ENCODE data around the gene MANEAL. TPM values are rescaled to one million over a fixed set of nuclear protein-coding genes. Genes with fewer than 3 reads are reported as not detected.

The MANEAL gene
- total and polyA plus RNA-seq, 4 donors = 0.96 to 6.2 (median 1.4) TPM

DNA sequence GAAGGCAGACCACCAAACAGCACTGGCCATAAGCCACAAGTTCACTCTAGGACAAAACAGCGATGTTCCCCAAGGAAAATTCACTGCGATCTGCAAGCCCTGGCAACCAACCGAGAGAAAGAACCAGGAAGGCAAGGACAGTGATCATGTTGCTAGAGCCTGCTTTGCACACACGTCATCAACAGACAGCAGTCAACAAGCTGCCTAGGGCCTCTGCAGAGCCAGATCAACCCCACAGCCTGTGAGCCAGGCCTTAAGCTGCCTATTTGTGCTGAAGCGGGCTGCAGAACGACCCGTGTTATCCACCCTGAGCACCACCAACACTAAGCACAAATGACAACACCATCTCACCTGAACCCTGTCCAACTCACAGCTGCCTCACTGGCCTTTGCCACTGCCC is 20.6 kb downstream of the MANEAL start (continued):
- TF ChIP-seq, protein P1, sequence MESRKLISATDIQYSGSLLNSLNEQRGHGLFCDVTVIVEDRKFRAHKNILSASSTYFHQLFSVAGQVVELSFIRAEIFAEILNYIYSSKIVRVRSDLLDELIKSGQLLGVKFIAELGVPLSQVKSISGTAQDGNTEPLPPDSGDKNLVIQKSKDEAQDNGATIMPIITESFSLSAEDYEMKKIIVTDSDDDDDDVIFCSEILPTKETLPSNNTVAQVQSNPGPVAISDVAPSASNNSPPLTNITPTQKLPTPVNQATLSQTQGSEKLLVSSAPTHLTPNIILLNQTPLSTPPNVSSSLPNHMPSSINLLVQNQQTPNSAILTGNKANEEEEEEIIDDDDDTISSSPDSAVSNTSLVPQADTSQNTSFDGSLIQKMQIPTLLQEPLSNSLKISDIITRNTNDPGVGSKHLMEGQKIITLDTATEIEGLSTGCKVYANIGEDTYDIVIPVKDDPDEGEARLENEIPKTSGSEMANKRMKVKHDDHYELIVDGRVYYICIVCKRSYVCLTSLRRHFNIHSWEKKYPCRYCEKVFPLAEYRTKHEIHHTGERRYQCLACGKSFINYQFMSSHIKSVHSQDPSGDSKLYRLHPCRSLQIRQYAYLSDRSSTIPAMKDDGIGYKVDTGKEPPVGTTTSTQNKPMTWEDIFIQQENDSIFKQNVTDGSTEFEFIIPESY (IDR thresholded peaks at IDR 0.05) = no peak
- TF ChIP-seq RAD21 (IDR thresholded peaks at IDR 0.05) = no peak
- TF ChIP-seq, protein P2, sequence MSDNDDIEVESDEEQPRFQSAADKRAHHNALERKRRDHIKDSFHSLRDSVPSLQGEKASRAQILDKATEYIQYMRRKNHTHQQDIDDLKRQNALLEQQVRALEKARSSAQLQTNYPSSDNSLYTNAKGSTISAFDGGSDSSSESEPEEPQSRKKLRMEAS (IDR thresholded peaks at IDR 0.05) = no peak
- no peak for TF ChIP-seq RXRA (IDR thresholded peaks at IDR 0.05)

DNA sequence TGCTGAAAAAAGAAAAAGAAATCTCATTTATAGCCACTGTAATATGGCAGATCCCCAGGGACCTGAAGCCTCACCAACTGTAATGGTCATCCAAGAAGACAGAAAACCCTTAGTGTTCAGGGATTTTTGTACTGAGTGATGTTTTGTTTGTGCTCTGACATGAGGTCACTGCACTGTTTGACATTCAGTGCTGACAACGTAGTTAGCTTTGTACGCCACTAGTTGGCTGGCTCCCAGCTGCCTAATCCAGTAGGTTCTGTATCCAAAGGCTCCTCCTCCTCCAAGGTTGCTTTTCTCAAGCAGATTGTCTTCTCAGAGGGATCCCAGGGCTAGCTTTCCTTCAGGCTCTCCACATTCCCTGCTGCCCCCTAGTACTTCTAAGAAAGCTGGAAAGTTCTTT is 23.8 kb downstream of the MANEAL start:
- Histone ChIP-seq H3K36me3 (ENCODE audit: control insufficient read depth in 4 of 4, insufficient read depth in 3 of 4, low read depth in 1 of 4, low read length in 3 of 4) (peaks cover 10 to 48% (median 27%) of the 10 kb centered on the region in 4 donors), H3K27me3 (ENCODE audit: control insufficient read depth in 4 of 4, insufficient read depth in 4 of 4, low read length in 3 of 4) (no peaks in the 10 kb centered on the region), H3K27ac (ENCODE audit: low read depth in 1 of 2, low read length in 2 of 2) (peak overlapping the region; percentile 33 to 44), H3K9ac (ENCODE audit: low read depth in 1 of 2, low read length in 2 of 2) (no peak overlapping the region), H3K4me3 (ENCODE audit: low read depth in 1 of 3, low read length in 3 of 3) (no peak overlapping the region), H3K4me1 (ENCODE audit: control insufficient read depth in 4 of 4, insufficient read depth in 4 of 4, low read length in 3 of 4) (peaks cover 0 to 9% (median 6%) of the 10 kb centered on the region in 4 donors), H3K9me3 (ENCODE audit: control insufficient read depth in 4 of 4, low read length in 3 of 4) (no peaks in the 10 kb centered on the region)
- peak in 1 of 2 donors; percentile 12 for TF ChIP-seq GABPA (IDR thresholded peaks at IDR 0.05 in 1 of 2, conservative IDR thresholded peaks at IDR 0.05 in 1 of 2)
- TF ChIP-seq JUND (IDR thresholded peaks at IDR 0.05) = peak in 1 of 2 donors; percentile 11
- no peak for TF ChIP-seq FOXA2 (IDR thresholded peaks at IDR 0.05)
- DNase-seq (ENCODE audit: low spot score) = no peak
- WGBS = 15% methylated on average over 2 of the region's 2 CpGs

DNA sequence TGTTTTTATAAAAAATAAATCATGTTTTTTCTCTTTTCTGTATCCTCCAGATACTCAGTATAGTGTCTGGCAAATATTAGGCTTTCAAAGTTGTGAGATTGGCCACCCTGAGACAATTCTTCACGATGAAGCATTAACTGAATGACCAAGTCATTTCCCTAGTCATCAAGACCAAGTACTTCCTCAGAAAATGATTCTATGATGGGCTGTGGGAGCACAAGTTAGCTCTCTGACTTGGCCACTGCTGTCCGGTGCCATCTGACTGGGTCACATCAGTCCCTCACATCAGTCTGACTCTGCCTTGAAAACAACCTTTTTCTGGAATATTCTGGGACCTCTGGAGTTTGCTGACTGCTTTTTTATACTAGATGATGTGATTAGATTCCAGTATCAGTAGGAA is 27.8 kb downstream of the MANEAL start:
- H3K4me1 ChIP-seq (ENCODE audit: control insufficient read depth in 4 of 4, insufficient read depth in 4 of 4, low read length in 3 of 4) = peaks cover 0 to 9% (median 6%) of the 10 kb centered on the region in 4 donors
- TF ChIP-seq, protein P2 (IDR thresholded peaks at IDR 0.05) = no peak
- TF ChIP-seq SP1 (IDR thresholded peaks at IDR 0.05) (no peak), HNF4G (IDR thresholded peaks at IDR 0.05) (no peak), HNF4A (conservative IDR thresholded peaks at IDR 0.05) (no peak), RXRA (IDR thresholded peaks at IDR 0.05) (no peak), GABPA (IDR thresholded peaks at IDR 0.05 in 1 of 2, conservative IDR thresholded peaks at IDR 0.05 in 1 of 2) (no peak), NR2F2 (IDR thresholded peaks at IDR 0.05) (no peak), EGR1 (IDR thresholded peaks at IDR 0.05; ENCODE audit: low read depth in 2 of 2) (no peak), TAF1 (conservative IDR thresholded peaks at IDR 0.05) (no peak), RAD21 (IDR thresholded peaks at IDR 0.05) (no peak), FOXA1 (IDR thresholded peaks at IDR 0.05) (no peak), YY1 (IDR thresholded peaks at IDR 0.05) (no peak), JUND (IDR thresholded peaks at IDR 0.05) (no peak), FOXA2 (IDR thresholded peaks at IDR 0.05) (no peak)
- TF ChIP-seq, protein P3, sequence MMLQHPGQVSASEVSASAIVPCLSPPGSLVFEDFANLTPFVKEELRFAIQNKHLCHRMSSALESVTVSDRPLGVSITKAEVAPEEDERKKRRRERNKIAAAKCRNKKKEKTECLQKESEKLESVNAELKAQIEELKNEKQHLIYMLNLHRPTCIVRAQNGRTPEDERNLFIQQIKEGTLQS (IDR thresholded peaks at IDR 0.05) = no peak
- TF ChIP-seq, protein P1 (IDR thresholded peaks at IDR 0.05) = no peak
- TF ChIP-seq, protein P4, sequence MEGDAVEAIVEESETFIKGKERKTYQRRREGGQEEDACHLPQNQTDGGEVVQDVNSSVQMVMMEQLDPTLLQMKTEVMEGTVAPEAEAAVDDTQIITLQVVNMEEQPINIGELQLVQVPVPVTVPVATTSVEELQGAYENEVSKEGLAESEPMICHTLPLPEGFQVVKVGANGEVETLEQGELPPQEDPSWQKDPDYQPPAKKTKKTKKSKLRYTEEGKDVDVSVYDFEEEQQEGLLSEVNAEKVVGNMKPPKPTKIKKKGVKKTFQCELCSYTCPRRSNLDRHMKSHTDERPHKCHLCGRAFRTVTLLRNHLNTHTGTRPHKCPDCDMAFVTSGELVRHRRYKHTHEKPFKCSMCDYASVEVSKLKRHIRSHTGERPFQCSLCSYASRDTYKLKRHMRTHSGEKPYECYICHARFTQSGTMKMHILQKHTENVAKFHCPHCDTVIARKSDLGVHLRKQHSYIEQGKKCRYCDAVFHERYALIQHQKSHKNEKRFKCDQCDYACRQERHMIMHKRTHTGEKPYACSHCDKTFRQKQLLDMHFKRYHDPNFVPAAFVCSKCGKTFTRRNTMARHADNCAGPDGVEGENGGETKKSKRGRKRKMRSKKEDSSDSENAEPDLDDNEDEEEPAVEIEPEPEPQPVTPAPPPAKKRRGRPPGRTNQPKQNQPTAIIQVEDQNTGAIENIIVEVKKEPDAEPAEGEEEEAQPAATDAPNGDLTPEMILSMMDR (IDR thresholded peaks at IDR 0.05; ENCODE audit: low read depth, low read length, missing input control) = no peak
- TF ChIP-seq, protein P5, sequence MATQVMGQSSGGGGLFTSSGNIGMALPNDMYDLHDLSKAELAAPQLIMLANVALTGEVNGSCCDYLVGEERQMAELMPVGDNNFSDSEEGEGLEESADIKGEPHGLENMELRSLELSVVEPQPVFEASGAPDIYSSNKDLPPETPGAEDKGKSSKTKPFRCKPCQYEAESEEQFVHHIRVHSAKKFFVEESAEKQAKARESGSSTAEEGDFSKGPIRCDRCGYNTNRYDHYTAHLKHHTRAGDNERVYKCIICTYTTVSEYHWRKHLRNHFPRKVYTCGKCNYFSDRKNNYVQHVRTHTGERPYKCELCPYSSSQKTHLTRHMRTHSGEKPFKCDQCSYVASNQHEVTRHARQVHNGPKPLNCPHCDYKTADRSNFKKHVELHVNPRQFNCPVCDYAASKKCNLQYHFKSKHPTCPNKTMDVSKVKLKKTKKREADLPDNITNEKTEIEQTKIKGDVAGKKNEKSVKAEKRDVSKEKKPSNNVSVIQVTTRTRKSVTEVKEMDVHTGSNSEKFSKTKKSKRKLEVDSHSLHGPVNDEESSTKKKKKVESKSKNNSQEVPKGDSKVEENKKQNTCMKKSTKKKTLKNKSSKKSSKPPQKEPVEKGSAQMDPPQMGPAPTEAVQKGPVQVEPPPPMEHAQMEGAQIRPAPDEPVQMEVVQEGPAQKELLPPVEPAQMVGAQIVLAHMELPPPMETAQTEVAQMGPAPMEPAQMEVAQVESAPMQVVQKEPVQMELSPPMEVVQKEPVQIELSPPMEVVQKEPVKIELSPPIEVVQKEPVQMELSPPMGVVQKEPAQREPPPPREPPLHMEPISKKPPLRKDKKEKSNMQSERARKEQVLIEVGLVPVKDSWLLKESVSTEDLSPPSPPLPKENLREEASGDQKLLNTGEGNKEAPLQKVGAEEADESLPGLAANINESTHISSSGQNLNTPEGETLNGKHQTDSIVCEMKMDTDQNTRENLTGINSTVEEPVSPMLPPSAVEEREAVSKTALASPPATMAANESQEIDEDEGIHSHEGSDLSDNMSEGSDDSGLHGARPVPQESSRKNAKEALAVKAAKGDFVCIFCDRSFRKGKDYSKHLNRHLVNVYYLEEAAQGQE (IDR thresholded peaks at IDR 0.05) = no peak
- no peaks in the 10 kb centered on the region for H3K9me3 ChIP-seq (ENCODE audit: control insufficient read depth in 4 of 4, low read length in 3 of 4)
- DNase-seq (ENCODE audit: low spot score) = no peak
- peaks cover 15 to 44% (median 25%) of the 10 kb centered on the region in 4 donors for H3K36me3 ChIP-seq (ENCODE audit: control insufficient read depth in 4 of 4, insufficient read depth in 3 of 4, low read depth in 1 of 4, low read length in 3 of 4)
- no peak overlapping the region for H3K4me3 ChIP-seq (ENCODE audit: low read depth in 1 of 3, low read length in 3 of 3)
- no peak overlapping the region for H3K9ac ChIP-seq (ENCODE audit: low read depth in 1 of 2, low read length in 2 of 2)
- H3K27ac ChIP-seq (ENCODE audit: low read depth in 1 of 2, low read length in 2 of 2) = no peak overlapping the region
- no peaks in the 10 kb centered on the region for H3K27me3 ChIP-seq (ENCODE audit: control insufficient read depth in 4 of 4, insufficient read depth in 4 of 4, low read length in 3 of 4)
- 95% methylated on average over 2 of the region's 2 CpGs for WGBS
